Transverse colon (tissue), 4 donors: ENCODE data around the gene ALKBH3.

ENCODE experiments used
- POLR2A ChIP-seq: fragments of 450-650 bp; IDR thresholded peaks from one replicate; pipeline ENCODE4 v1.6.1; 2016; ENCODE audit warnings: antibody characterized with exemption, mild to moderate bottlenecking, moderate library complexity
- POLR2AphosphoS5 ChIP-seq, 3 donors: sonication (generic); formaldehyde crosslinking; IDR thresholded peaks; one replicate each; pipeline ENCODE4 v1.6.1; 2016; ENCODE audit warnings: antibody characterized with exemption in 3 of 3
- TF ChIP-seq, protein P1 (sequence below), 5 experiments: fragments of 200-600 bp in 3 of 5; fragments of 450-650 bp in 2 of 5; sonication (generic) in 3 of 5; IDR thresholded peaks; 1 replicate in 2 of 5; 2 replicates in 3 of 5; pipeline ENCODE4 v1.5.1; 2016 to 2017; ENCODE audit warnings: antibody characterized with exemption in 5 of 5, inconsistent platforms in 3 of 5, mild to moderate bottlenecking in 2 of 5, moderate library complexity in 1 of 5

DNA sequence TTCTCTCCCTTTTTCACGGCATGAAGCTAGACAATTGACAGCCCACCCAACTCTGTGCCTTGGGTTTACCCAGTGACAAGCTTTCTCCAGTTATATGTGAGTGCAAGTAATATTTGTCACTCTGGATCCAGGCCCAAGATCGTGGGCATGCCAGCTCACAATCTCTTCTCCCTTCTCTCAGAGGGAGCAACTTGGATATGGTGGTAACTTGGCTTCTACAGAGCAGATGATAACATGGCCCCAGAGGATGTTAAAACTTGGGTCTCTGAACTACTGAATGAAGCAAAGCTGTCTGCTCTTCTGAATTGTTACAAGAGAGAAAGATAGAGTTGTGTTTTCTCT lies 82.6 kb downstream of the ALKBH3 start:
- TF ChIP-seq, protein P1, sequence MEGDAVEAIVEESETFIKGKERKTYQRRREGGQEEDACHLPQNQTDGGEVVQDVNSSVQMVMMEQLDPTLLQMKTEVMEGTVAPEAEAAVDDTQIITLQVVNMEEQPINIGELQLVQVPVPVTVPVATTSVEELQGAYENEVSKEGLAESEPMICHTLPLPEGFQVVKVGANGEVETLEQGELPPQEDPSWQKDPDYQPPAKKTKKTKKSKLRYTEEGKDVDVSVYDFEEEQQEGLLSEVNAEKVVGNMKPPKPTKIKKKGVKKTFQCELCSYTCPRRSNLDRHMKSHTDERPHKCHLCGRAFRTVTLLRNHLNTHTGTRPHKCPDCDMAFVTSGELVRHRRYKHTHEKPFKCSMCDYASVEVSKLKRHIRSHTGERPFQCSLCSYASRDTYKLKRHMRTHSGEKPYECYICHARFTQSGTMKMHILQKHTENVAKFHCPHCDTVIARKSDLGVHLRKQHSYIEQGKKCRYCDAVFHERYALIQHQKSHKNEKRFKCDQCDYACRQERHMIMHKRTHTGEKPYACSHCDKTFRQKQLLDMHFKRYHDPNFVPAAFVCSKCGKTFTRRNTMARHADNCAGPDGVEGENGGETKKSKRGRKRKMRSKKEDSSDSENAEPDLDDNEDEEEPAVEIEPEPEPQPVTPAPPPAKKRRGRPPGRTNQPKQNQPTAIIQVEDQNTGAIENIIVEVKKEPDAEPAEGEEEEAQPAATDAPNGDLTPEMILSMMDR (IDR thresholded peaks at IDR 0.05): no peak
- TF ChIP-seq POLR2A (no peak), POLR2AphosphoS5 (IDR thresholded peaks at IDR 0.05) (no peak)
